ENCODE results near the gene SPRY2.

DNA sequence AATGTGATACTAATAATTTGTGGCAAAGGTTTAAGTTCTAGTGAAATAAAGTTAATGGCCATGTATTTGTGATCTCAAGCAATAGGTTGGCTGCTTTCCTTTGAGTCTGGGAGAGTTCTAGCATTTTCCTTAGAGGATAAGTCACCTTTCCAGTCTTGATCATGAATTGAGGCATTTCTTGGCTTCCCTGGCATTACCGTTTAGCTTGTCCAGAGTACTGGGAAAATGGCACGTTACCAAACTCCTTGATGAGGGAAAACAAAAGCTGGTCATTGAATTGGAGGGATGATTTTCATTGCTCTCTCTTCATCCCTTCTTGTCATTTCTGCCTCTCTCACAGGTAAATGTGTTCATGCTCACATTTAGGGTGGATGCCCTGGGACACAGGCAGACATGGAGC lies 34.0 kb upstream of the SPRY2 start:
- TF ChIP-seq, protein P1, sequence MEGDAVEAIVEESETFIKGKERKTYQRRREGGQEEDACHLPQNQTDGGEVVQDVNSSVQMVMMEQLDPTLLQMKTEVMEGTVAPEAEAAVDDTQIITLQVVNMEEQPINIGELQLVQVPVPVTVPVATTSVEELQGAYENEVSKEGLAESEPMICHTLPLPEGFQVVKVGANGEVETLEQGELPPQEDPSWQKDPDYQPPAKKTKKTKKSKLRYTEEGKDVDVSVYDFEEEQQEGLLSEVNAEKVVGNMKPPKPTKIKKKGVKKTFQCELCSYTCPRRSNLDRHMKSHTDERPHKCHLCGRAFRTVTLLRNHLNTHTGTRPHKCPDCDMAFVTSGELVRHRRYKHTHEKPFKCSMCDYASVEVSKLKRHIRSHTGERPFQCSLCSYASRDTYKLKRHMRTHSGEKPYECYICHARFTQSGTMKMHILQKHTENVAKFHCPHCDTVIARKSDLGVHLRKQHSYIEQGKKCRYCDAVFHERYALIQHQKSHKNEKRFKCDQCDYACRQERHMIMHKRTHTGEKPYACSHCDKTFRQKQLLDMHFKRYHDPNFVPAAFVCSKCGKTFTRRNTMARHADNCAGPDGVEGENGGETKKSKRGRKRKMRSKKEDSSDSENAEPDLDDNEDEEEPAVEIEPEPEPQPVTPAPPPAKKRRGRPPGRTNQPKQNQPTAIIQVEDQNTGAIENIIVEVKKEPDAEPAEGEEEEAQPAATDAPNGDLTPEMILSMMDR (conservative IDR thresholded peaks at IDR 0.05; ENCODE audit: low read depth, low read length), result no peak
- no peak for TF ChIP-seq EZH2 (IDR thresholded peaks at IDR 0.05; ENCODE audit: borderline replicate concordance, low read depth, low read length, poor library complexity, severe bottlenecking)
